Type B pancreatic cell (in vitro differentiated cells): Measurements from ENCODE around the gene AK5. TPM values are rescaled to one million over a fixed set of nuclear protein-coding genes. Genes with fewer than 3 reads are reported as not detected.

ENCODE experiments used
- DNase-seq: peaks from one replicate; pipeline ENCODE4 v3.0.0; 2021; ENCODE audit warnings: mixed read lengths; ENCODE audit not compliant: unreplicated experiment; ENCODE audit errors: extremely low spot score
- H3K27ac Mint-ChIP-seq: 2 replicates; pipeline ENCODE4 v1.8.0; 2021; ENCODE audit warnings: mild to moderate bottlenecking, mixed read lengths
- H3K27me3 Mint-ChIP-seq: 2 replicates; pipeline ENCODE4 v1.8.0; 2021; ENCODE audit warnings: mixed read lengths
- H3K36me3 Mint-ChIP-seq: 2 replicates; pipeline ENCODE4 v1.8.0; 2021; ENCODE audit warnings: mixed read lengths
- H3K4me1 Mint-ChIP-seq: one replicate; pipeline ENCODE4 v1.8.0; 2021; ENCODE audit warnings: mixed read lengths; ENCODE audit not compliant: unreplicated experiment
- H3K4me3 Mint-ChIP-seq: 2 replicates; pipeline ENCODE4 v1.8.0; 2021; ENCODE audit warnings: mild to moderate bottlenecking, mixed read lengths
- H3K9me3 Mint-ChIP-seq: 2 replicates; pipeline ENCODE4 v1.8.0; 2021; ENCODE audit warnings: mixed read lengths
- CTCF ChIP-seq: fragments of 200-600 bp; sonication (generic); conservative IDR thresholded peaks from 2 replicates; pipeline ENCODE4 v1.5.0; 2021; ENCODE audit warnings: antibody characterized with exemption, mild to moderate bottlenecking
- long read RNA-seq: library from polyadenylated mRNA; unstranded; transcript quantifications from one replicate; pipeline ENCODE4 v2.0.0, GENCODE V29; 2020
- total RNA-seq: library from RNA; stranded (reverse); gene quantifications from 2 replicates; pipeline ENCODE4 v1.2.1, GENCODE V29; 2021; ENCODE audit warnings: low replicate concordance

AK5 gene
- total RNA-seq: 1.0 and 3.4 TPM in 2 replicates
- long read RNA-seq, partial matches to known transcripts: 0 of 1 reads
- long read RNA-seq, other reads (novel, unspliced or antisense): 1 of 1 reads

- H3K36me3 Mint-ChIP-seq: no peaks in the 10 kb centered on the region
- H3K4me3 Mint-ChIP-seq: peak within 1 kb of the TSS; percentile 80
Measured at GRCh38 chr1:77281491-77282186, at the start of gene AK5. Gene AK5, plus strand, starts transcription at chr1:77282019. Its CDS starts 295 bp downstream, at chr1:77282314.

GRCh38 chr1:77232829-77233228 is 49.0 kb upstream of the AK5 start:
- no peaks in the 10 kb centered on the region for H3K9me3 Mint-ChIP-seq
- TF ChIP-seq CTCF: no peak
- H3K27me3 Mint-ChIP-seq: no peaks in the 10 kb centered on the region
- H3K4me3 Mint-ChIP-seq: no peak overlapping the region
- DNase-seq: no peak
- H3K36me3 Mint-ChIP-seq: no peaks in the 10 kb centered on the region
- H3K27ac Mint-ChIP-seq: no peak overlapping the region
- no peaks in the 10 kb centered on the region for H3K4me1 Mint-ChIP-seq

More at GRCh38 chr1:77281491-77282186, at the start of gene AK5:
- DNase-seq: peak; percentile 74
- Mint-ChIP-seq H3K9me3 (no peaks in the 10 kb centered on the region), H3K27me3 (peaks cover 70% of the 10 kb centered on the region), H3K4me1 (no peaks in the 10 kb centered on the region), H3K27ac (no peak within 1 kb of the TSS)
- TF ChIP-seq CTCF: no peak

GRCh38 chr1:77234096-77234495 is 47.7 kb upstream of the AK5 start:
- Mint-ChIP-seq H3K27me3 (no peaks in the 10 kb centered on the region), H3K9me3 (no peaks in the 10 kb centered on the region), H3K4me1 (no peaks in the 10 kb centered on the region), H3K4me3 (no peak overlapping the region), H3K36me3 (no peaks in the 10 kb centered on the region), H3K27ac (no peak overlapping the region)
- no peak for TF ChIP-seq CTCF
- DNase-seq: no peak

GRCh38 chr1:77234943-77235342 is 46.9 kb upstream of the AK5 start:
- Mint-ChIP-seq H3K27ac (no peak overlapping the region), H3K4me3 (no peak overlapping the region), H3K9me3 (no peaks in the 10 kb centered on the region), H3K36me3 (no peaks in the 10 kb centered on the region), H3K27me3 (no peaks in the 10 kb centered on the region), H3K4me1 (no peaks in the 10 kb centered on the region)
- no peak for DNase-seq
- TF ChIP-seq CTCF: no peak

GRCh38 chr1:77238462-77238861 is 43.4 kb upstream of the AK5 start:
- no peak for DNase-seq
- H3K4me1 Mint-ChIP-seq: no peaks in the 10 kb centered on the region
- H3K9me3 Mint-ChIP-seq: no peaks in the 10 kb centered on the region
- no peak overlapping the region for H3K27ac Mint-ChIP-seq
- no peak for TF ChIP-seq CTCF
- no peak overlapping the region for H3K4me3 Mint-ChIP-seq
- no peaks in the 10 kb centered on the region for H3K27me3 Mint-ChIP-seq
- no peaks in the 10 kb centered on the region for H3K36me3 Mint-ChIP-seq
